HEK293T (cell line): ENCODE measurements around the gene CSGALNACT2.

Experiments used
- CTCF ChIA-PET: fragments of 350-600 bp; formaldehyde crosslinking; extraction: SDS; loops from one replicate; lab custom pipeline; 2021; ENCODE audit warnings: antibody characterized with exemption, inconsistent platforms; lab: Yijun Ruan, JAX
- POLR2A ChIA-PET: fragments of 350-600 bp; formaldehyde crosslinking; extraction: SDS; loops from one replicate; lab custom pipeline; 2020; ENCODE audit warnings: antibody characterized with exemption, inconsistent platforms; lab: Yijun Ruan, JAX
- DNase-seq: peaks from one replicate; pipeline ENCODE4 v3.0.0; 2012; ENCODE audit warnings: mixed read lengths; ENCODE audit errors: extremely low spot score
- ARNT ChIP-seq: fragments of 450-650 bp; IDR thresholded peaks from 2 replicates; pipeline ENCODE4 v1.6.1; 2017; ENCODE audit warnings: mild to moderate bottlenecking
- BHLHE40 ChIP-seq: fragments of 450-650 bp; IDR thresholded peaks from 2 replicates; pipeline ENCODE4 v1.6.1; 2016; ENCODE audit warnings: mild to moderate bottlenecking, moderate library complexity, borderline replicate concordance
- CTBP1 ChIP-seq: fragments of 450-650 bp; IDR thresholded peaks from 2 replicates; pipeline ENCODE4 v1.6.1; 2016; ENCODE audit warnings: borderline replicate concordance
- ELF4 ChIP-seq: fragments of 450-650 bp; IDR thresholded peaks from 2 replicates; pipeline ENCODE4 v1.6.1; 2017; ENCODE audit warnings: antibody characterized with exemption
- FOXA1 ChIP-seq: fragments of 450-650 bp; IDR thresholded peaks from 2 replicates; pipeline ENCODE4 v1.6.1; 2016; ENCODE audit warnings: mild to moderate bottlenecking
- FOXK2 ChIP-seq: fragments of 450-650 bp; IDR thresholded peaks from 2 replicates; pipeline ENCODE4 v1.6.1; 2016; ENCODE audit warnings: mild to moderate bottlenecking
- FOXM1 ChIP-seq: fragments of 450-650 bp; IDR thresholded peaks from 2 replicates; pipeline ENCODE4 v1.6.1; 2017; ENCODE audit warnings: mild to moderate bottlenecking, borderline replicate concordance
- HDGF ChIP-seq: fragments of 450-650 bp; IDR thresholded peaks from 2 replicates; pipeline ENCODE4 v1.6.1; 2017; ENCODE audit warnings: antibody characterized with exemption, borderline replicate concordance
- L3MBTL2 ChIP-seq: fragments of 450-650 bp; conservative IDR thresholded peaks from 2 replicates; pipeline ENCODE4 v1.6.1; 2016; ENCODE audit warnings: mild to moderate bottlenecking
- LEF1 ChIP-seq: fragments of 450-650 bp; IDR thresholded peaks from 2 replicates; pipeline ENCODE4 v1.6.1; 2017; ENCODE audit warnings: mild to moderate bottlenecking, borderline replicate concordance
- NFRKB ChIP-seq: fragments of 450-650 bp; IDR thresholded peaks from 2 replicates; pipeline ENCODE4 v1.6.1; 2016; ENCODE audit warnings: mild to moderate bottlenecking, moderate library complexity
- PKNOX1 ChIP-seq: fragments of 450-650 bp; IDR thresholded peaks from 2 replicates; pipeline ENCODE4 v1.6.1; 2016
- SP1 ChIP-seq: fragments of 450-650 bp; IDR thresholded peaks from 2 replicates; pipeline ENCODE4 v1.6.1; 2017
- SUZ12 ChIP-seq: fragments of 450-650 bp; IDR thresholded peaks from 2 replicates; pipeline ENCODE4 v1.6.1; 2016; ENCODE audit warnings: mild to moderate bottlenecking
- TARDBP ChIP-seq: fragments of 450-650 bp; IDR thresholded peaks from 2 replicates; pipeline ENCODE4 v1.6.1; 2016
- ZNF384 ChIP-seq: fragments of 450-650 bp; IDR thresholded peaks from 2 replicates; pipeline ENCODE4 v1.6.1; 2016

CSGALNACT2 gene

GRCh38 chr10:43194859-43195258 is 56.6 kb downstream of the CSGALNACT2 start:
- no peak for TF ChIP-seq SP1
- no peak for TF ChIP-seq TARDBP
- TF ChIP-seq ELF4, result no peak
- no peak for TF ChIP-seq LEF1
- ChIA-PET CTCF (interaction anchor here (2.6 kb wide), 1 partner anchor 8 kb away, joined by 10 read pairs; no protein-coding TSS in a partner anchor), POLR2A (no interaction called here)
- DNase-seq, result no peak

- no peak for DNase-seq
- TF ChIP-seq ELF4 (no peak), L3MBTL2 (no peak), FOXA1 (no peak), BHLHE40 (no peak), CTBP1 (no peak), FOXK2 (no peak), ARNT (no peak), PKNOX1 (no peak), LEF1 (no peak), ZNF384 (no peak), NFRKB (no peak), SP1 (no peak), SUZ12 (no peak), TARDBP (no peak), HDGF (no peak), FOXM1 (no peak)
- ChIA-PET POLR2A (no interaction called here), CTCF (no interaction called here)
These were observed 57.3 kb downstream of the CSGALNACT2 start for GRCh38 chr10:43195557-43195956.

GRCh38 chr10:43196131-43196980 is 58.1 kb downstream of the CSGALNACT2 start:
- CTCF ChIA-PET, result no interaction called here
- no peak for TF ChIP-seq NFRKB
- TF ChIP-seq L3MBTL2, result no peak
- no peak for TF ChIP-seq ELF4
- TF ChIP-seq SUZ12, result no peak
- no peak for TF ChIP-seq CTBP1
- no peak for TF ChIP-seq ZNF384
- no peak for DNase-seq
- POLR2A ChIA-PET, result no interaction called here

- DNase-seq, result no peak
- TF ChIP-seq PKNOX1 (no peak), FOXM1 (no peak), NFRKB (no peak), LEF1 (no peak), ARNT (no peak), ELF4 (no peak), ZNF384 (no peak), HDGF (no peak), CTBP1 (no peak)
- CTCF ChIA-PET, result no interaction called here
- POLR2A ChIA-PET, result no interaction called here
These were observed 59.0 kb downstream of the CSGALNACT2 start for GRCh38 chr10:43196981-43197833.

GRCh38 chr10:43197834-43198681 is 59.8 kb downstream of the CSGALNACT2 start:
- DNase-seq, result peak; percentile 64
- CTCF ChIA-PET, result no interaction called here
- no peak for TF ChIP-seq ELF4
- TF ChIP-seq FOXK2, result no peak
- no peak for TF ChIP-seq NFRKB
- TF ChIP-seq FOXM1, result no peak
- TF ChIP-seq BHLHE40, result no peak
- no peak for TF ChIP-seq ARNT
- no peak for TF ChIP-seq LEF1
- TF ChIP-seq CTBP1, result no peak
- no peak for TF ChIP-seq TARDBP
- TF ChIP-seq FOXA1, result no peak
- TF ChIP-seq PKNOX1, result no peak
- TF ChIP-seq ZNF384, result no peak
- TF ChIP-seq L3MBTL2, result no peak
- no peak for TF ChIP-seq HDGF
- TF ChIP-seq SUZ12, result no peak
- TF ChIP-seq SP1, result no peak
- POLR2A ChIA-PET, result no interaction called here
